ENCODE results near the gene FAM229A. TPM values are rescaled to one million over a fixed set of nuclear protein-coding genes. Genes with fewer than 3 reads are reported as not detected.
A peak's percentile ranks its signal among the peaks of the same experiment; 100 is the strongest.

The FAM229A gene
- total and polyA plus RNA-seq, 2 experiments from 2014 or later = 3.4 to 4.2 TPM

DNA sequence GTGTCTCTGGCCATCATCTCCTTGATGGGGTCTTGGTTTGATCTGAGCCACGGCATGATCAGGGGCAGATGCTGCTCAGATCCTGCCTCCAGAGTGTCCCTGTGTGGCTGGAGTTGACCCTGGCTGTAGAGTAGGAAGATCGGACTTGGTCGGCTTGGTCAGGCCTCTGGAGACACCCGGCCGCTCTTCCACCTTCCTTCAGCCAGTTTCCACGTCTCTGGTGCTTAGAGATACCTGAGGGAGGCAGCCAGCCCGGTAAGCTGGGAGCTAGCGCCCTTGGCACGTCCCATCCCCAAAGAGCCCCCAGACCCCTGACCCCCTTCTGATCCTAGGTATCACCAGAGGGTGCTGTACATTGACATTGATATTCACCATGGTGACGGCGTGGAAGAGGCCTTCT, 35.1 kb downstream of the FAM229A start:
- 97% methylated on average over 11 of the region's 11 CpGs for WGBS (ENCODE audit: low lambda C conversion rate, missing lambda C conversion rate)
- TF ChIP-seq CTCF (IDR thresholded peaks at IDR 0.05; ENCODE audit: poor library complexity) (no peak), EZH2 (IDR thresholded peaks at IDR 0.05; ENCODE audit: borderline replicate concordance) (no peak), EZH2phosphoT487 (IDR thresholded peaks at IDR 0.05; ENCODE audit: low read depth, severe bottlenecking, unreplicated experiment) (no peak)
- peaks cover 2% of the 10 kb centered on the region for H3K4me1 ChIP-seq (ENCODE audit: insufficient read depth)
- H3K27me3 ChIP-seq = no peaks in the 10 kb centered on the region
- DNase-seq (ENCODE audit: low spot score) = no peak
- no peak overlapping the region for H3K4me3 ChIP-seq
- H3K9me2 ChIP-seq (replicated peaks; ENCODE audit: insufficient read depth) = no peaks in the 10 kb centered on the region
- no peaks in the 10 kb centered on the region for H3K9me3 ChIP-seq (ENCODE audit: low read depth)
- H3K27ac ChIP-seq = no peak overlapping the region
- no peaks in the 10 kb centered on the region for H4K20me1 ChIP-seq (ENCODE audit: insufficient read depth, poor library complexity, severe bottlenecking)
- peaks cover 21% of the 10 kb centered on the region for H3K79me2 ChIP-seq
- no peak overlapping the region for H3K4me2 ChIP-seq
- no peaks in the 10 kb centered on the region for H3K36me3 ChIP-seq (replicated peaks; ENCODE audit: insufficient read depth, low read depth)
- H2AFZ ChIP-seq = no peak overlapping the region

DNA sequence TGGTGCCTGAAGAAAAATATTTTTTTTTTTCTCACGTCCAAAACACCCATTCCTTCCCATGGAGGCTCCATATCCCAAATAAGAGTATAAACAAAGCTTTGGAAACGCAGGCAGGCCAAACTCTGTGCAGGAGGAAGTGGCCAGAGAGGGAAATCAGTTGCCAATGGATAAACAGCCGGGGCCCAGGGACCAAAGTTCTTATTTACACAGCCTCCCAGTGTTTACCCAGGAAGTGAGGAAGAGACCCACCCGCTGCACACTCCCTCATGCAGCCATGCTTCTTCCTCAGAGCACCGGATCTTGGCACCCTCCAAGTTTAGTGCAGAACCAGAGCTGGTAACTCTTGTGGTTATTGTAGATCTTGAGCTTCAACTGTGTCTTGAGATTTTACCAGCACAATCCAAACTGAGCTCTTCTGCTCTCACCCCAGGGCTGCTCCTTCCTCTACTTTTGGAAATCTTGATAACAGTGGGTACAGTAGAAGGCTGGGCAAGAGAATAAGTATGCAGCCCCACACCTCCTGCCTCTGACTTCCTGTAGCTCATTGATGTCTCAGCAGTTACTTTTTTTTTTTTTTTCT, 40.5 kb downstream of the FAM229A start:
- Histone ChIP-seq H2AFZ (no peak overlapping the region), H3K27ac (peak overlapping the region; percentile 95), H3K4me3 (no peak overlapping the region), H3K9me3 (ENCODE audit: low read depth) (no peaks in the 10 kb centered on the region), H3K27me3 (no peaks in the 10 kb centered on the region), H3K36me3 (replicated peaks; ENCODE audit: insufficient read depth, low read depth) (no peaks in the 10 kb centered on the region), H3K79me2 (peaks cover 39% of the 10 kb centered on the region), H3K4me2 (peak overlapping the region; percentile 54), H4K20me1 (ENCODE audit: insufficient read depth, poor library complexity, severe bottlenecking) (no peaks in the 10 kb centered on the region), H3K9me2 (replicated peaks; ENCODE audit: insufficient read depth) (no peaks in the 10 kb centered on the region), H3K4me1 (ENCODE audit: insufficient read depth) (peaks cover 6% of the 10 kb centered on the region)
- DNase-seq (ENCODE audit: low spot score) = peak; percentile 79
- 57% methylated on average over 5 of the region's 5 CpGs for WGBS (ENCODE audit: low lambda C conversion rate, missing lambda C conversion rate)
- no peak for TF ChIP-seq EZH2 (IDR thresholded peaks at IDR 0.05; ENCODE audit: borderline replicate concordance)
- TF ChIP-seq EZH2phosphoT487 (IDR thresholded peaks at IDR 0.05; ENCODE audit: low read depth, severe bottlenecking, unreplicated experiment) = no peak
- no peak for TF ChIP-seq CTCF (IDR thresholded peaks at IDR 0.05; ENCODE audit: poor library complexity)

DNA sequence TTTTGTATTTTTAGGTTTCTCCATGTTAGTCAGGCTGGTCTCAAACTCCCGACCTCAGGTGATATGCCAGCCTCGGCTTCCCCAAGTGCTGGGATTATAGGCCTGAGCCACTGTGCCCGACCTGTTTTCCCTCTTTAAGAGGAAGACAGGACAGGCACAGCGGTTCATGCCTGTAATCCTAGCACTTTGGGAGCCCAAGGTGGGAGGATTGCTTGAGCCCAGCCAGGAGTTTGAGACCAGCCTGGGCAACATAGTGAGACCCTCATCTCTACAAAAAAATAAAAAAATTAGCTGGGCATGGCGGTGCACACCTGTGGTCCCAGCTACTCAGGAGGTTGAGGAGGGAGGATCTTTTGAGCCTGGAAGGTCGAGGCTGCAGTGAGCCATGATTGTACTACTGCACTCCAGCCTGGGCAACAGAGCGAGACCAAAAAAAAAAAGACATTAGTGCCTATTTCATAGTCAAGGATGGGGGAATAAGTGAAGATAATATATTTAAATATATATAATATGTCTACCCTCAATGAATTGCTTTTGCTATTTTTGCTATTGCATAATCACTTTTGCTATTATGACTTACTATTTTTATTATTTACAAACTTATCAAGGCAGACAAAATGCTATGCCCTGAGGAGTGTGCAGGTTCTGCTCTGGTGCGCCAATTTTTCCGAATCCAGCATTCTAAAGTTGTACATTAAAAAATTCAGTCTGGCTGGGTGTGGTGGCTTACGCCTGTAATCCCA, 44.0 kb downstream of the FAM229A start:
- Histone ChIP-seq H3K9me2 (replicated peaks; ENCODE audit: insufficient read depth) (no peaks in the 10 kb centered on the region), H3K4me1 (ENCODE audit: insufficient read depth) (peaks cover 6% of the 10 kb centered on the region), H4K20me1 (ENCODE audit: insufficient read depth, poor library complexity, severe bottlenecking) (no peaks in the 10 kb centered on the region), H3K79me2 (peaks cover 54% of the 10 kb centered on the region), H3K9me3 (ENCODE audit: low read depth) (no peaks in the 10 kb centered on the region), H3K27me3 (no peaks in the 10 kb centered on the region), H3K4me2 (no peak overlapping the region), H3K36me3 (replicated peaks; ENCODE audit: insufficient read depth, low read depth) (no peaks in the 10 kb centered on the region), H3K4me3 (no peak overlapping the region), H3K27ac (no peak overlapping the region), H2AFZ (no peak overlapping the region)
- TF ChIP-seq CTCF (IDR thresholded peaks at IDR 0.05; ENCODE audit: poor library complexity) (no peak), EZH2phosphoT487 (IDR thresholded peaks at IDR 0.05; ENCODE audit: low read depth, severe bottlenecking, unreplicated experiment) (no peak), EZH2 (IDR thresholded peaks at IDR 0.05; ENCODE audit: borderline replicate concordance) (no peak)
- 97% methylated on average over 10 of the region's 10 CpGs for WGBS (ENCODE audit: low lambda C conversion rate, missing lambda C conversion rate)
- no peak for DNase-seq (ENCODE audit: low spot score)

Measured in hepatocyte (in vitro differentiated cells).